ENCODE results near the gene L1TD1.

DNA sequence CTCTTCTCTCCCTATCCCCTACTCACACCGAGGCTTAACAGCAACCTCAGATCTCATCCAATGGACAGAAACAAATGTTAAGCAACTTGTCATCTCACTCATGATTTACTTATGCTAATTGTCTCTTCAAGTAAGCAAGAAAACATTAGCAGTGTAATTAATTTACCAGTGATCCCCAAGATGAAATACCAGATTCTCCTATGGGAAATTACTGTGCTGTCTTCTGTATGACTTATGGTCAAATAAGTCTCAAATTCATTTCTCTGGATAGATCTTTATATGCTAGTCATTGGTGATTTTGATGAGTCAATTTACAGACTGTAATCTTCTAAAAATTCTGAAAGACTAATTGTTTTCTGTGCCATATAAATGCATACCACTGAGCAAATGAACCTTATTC, 32.9 kb upstream of the L1TD1 start:
- TF ChIP-seq, protein P1, sequence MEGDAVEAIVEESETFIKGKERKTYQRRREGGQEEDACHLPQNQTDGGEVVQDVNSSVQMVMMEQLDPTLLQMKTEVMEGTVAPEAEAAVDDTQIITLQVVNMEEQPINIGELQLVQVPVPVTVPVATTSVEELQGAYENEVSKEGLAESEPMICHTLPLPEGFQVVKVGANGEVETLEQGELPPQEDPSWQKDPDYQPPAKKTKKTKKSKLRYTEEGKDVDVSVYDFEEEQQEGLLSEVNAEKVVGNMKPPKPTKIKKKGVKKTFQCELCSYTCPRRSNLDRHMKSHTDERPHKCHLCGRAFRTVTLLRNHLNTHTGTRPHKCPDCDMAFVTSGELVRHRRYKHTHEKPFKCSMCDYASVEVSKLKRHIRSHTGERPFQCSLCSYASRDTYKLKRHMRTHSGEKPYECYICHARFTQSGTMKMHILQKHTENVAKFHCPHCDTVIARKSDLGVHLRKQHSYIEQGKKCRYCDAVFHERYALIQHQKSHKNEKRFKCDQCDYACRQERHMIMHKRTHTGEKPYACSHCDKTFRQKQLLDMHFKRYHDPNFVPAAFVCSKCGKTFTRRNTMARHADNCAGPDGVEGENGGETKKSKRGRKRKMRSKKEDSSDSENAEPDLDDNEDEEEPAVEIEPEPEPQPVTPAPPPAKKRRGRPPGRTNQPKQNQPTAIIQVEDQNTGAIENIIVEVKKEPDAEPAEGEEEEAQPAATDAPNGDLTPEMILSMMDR (IDR thresholded peaks at IDR 0.05) = no peak
- TF ChIP-seq POLR2A (IDR thresholded peaks at IDR 0.05) = no peak

Measured in right lobe of liver (tissue), 4 donors.